Fibroblast of mammary gland (primary cell): ENCODE measurements around the gene MYRF.

Experiments used
- DNase-seq: peaks from one replicate; pipeline ENCODE4 v3.0.0-alpha.2; 2010; ENCODE audit warnings: low read depth
- H3K4me3 ChIP-seq: 2 replicates; pipeline ENCODE4 v1.5.1; 2011; ENCODE audit warnings: low read depth, mild to moderate bottlenecking, low read length, moderate library complexity; ENCODE audit not compliant: control insufficient read depth
- TF ChIP-seq, protein P1 (sequence below): conservative IDR thresholded peaks from 2 replicates; pipeline ENCODE4 v1.5.1; 2011; ENCODE audit warnings: low read depth, low read length, inconsistent platforms; ENCODE audit not compliant: control insufficient read depth, insufficient read depth

Gene MYRF

DNA sequence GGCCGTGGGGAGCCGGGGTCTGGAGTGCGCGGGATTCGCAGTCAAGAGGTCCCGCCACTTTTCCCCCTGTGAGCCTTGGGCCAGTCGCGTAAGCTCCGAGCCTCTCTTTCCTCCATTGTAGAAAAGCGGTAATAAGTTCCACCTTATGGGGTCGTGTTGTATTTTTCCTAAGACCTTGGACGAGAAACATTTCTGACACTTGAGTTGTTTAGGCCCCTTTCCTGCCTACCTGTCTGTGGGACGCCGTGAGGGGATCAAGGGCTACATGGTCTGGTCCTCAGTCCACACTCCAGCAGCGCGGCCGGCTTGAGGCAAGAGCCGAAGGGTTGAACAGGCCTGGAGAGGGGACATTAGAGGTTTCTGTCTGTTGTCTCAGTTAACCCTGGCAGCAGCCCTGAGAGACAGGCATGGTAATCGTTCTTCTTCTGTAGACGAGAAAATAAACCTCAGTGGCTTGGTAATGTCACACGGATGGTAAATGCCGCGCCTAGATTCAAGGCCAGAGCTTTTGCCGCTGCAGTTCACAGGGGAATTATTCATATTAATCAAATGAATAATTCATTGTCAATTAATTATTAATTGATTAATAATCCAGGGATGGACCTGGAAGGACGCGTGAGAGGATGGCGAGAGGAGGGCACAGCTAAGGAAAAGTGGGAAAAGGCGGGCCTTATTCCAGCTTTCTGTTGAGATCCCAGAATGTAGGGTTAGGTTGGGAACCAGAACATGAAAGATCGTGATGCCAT, 40.8 kb downstream of the MYRF start:
- TF ChIP-seq, protein P1, sequence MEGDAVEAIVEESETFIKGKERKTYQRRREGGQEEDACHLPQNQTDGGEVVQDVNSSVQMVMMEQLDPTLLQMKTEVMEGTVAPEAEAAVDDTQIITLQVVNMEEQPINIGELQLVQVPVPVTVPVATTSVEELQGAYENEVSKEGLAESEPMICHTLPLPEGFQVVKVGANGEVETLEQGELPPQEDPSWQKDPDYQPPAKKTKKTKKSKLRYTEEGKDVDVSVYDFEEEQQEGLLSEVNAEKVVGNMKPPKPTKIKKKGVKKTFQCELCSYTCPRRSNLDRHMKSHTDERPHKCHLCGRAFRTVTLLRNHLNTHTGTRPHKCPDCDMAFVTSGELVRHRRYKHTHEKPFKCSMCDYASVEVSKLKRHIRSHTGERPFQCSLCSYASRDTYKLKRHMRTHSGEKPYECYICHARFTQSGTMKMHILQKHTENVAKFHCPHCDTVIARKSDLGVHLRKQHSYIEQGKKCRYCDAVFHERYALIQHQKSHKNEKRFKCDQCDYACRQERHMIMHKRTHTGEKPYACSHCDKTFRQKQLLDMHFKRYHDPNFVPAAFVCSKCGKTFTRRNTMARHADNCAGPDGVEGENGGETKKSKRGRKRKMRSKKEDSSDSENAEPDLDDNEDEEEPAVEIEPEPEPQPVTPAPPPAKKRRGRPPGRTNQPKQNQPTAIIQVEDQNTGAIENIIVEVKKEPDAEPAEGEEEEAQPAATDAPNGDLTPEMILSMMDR: no peak
- DNase-seq: peak; percentile 8
- peak overlapping the region; percentile 94 for H3K4me3 ChIP-seq

DNA sequence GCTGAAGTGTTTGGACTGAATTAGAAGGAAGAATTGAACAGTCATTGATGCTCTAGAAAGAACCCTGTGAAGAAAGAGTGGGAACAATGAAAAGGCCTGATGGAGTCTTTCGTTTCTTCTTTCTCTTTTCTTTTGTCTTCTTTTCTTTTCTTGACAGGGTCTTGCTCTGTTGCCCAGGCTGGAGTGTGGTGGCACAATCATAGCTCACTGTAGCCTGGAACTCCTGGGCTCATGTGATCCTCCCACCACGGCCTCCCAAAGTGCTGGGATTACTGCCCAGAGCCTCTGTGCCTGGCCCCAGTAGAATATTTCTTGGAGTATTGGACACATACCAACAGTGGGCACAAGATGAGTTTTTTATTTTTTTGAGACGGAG, 41.4 kb downstream of the MYRF start:
- DNase-seq: no peak
- TF ChIP-seq, protein P1: no peak
- peak overlapping the region; percentile 94 for H3K4me3 ChIP-seq

DNA sequence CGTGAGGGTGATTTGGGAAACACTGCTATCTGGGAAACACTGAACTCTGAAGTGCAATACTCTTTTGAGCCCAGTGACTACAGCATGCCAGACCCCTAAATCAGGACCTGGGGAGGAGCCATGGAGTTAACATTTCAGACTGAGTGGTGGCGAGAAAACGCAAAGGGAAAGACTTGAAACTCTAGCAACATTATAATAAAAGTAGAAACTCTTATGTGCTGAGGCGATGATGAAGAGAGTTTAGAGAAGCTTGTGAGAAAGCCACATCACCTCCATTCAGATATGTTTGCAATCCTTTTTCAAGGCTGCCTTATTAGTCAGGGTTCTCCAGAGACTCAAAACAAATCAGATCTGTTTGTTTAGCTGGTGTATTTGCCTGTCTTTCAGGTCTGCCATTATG, 42.1 kb downstream of the MYRF start:
- TF ChIP-seq, protein P1: no peak
- no peak overlapping the region for H3K4me3 ChIP-seq
- peak; percentile 10 for DNase-seq

DNA sequence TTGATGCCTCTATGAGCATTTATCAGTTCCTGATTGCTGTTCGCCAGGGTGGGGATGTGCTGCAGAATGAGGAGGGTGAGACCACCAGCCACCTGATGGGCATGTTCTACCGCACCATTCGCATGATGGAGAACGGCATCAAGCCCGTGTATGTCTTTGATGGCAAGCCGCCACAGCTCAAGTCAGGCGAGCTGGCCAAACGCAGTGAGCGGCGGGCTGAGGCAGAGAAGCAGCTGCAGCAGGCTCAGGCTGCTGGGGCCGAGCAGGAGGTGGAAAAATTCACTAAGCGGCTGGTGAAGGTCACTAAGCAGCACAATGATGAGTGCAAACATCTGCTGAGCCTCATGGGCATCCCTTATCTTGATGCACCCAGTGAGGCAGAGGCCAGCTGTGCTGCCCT, 43.0 kb downstream of the MYRF start:
- TF ChIP-seq, protein P1: no peak
- no peak overlapping the region for H3K4me3 ChIP-seq
- DNase-seq: no peak

DNA sequence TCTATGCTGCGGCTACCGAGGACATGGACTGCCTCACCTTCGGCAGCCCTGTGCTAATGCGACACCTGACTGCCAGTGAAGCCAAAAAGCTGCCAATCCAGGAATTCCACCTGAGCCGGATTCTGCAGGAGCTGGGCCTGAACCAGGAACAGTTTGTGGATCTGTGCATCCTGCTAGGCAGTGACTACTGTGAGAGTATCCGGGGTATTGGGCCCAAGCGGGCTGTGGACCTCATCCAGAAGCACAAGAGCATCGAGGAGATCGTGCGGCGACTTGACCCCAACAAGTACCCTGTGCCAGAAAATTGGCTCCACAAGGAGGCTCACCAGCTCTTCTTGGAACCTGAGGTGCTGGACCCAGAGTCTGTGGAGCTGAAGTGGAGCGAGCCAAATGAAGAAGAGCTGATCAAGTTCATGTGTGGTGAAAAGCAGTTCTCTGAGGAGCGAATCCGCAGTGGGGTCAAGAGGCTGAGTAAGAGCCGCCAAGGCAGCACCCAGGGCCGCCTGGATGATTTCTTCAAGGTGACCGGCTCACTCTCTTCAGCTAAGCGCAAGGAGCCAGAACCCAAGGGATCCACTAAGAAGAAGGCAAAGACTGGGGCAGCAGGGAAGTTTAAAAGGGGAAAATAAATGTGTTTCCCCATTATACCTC, 43.6 kb downstream of the MYRF start:
- H3K4me3 ChIP-seq: no peak overlapping the region
- TF ChIP-seq, protein P1: no peak
- no peak for DNase-seq

DNA sequence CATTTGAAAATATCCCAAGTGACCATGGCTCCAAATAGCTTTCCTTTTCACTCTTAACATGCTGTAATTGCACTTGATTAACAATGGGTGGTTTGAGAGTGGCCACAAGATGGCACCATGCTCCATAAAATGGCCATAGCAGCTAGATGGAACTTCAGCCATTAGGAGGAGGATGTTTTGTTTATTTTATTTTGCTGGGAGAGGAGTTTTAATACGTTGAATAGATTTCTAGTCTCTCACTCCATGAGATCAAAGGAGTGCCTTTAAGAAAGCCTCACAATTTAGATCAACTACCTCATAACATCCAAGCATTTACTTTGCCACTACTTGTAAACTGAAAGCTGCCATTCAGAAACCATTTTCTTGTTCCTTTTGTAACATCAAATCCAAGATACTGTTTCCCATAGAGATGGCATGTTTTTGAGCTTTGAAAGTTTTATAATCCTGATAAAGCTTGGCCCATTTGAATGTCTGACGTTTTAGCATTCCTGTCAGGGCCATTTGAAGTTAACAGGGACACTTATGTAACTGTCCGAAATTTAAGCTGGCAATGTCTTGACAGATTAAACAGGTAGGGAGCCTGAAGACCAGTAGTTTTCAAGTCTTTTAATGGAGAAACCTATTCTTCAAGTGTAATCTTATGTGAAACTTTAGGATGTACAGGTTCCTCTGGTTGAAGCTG, 45.0 kb downstream of the MYRF start:
- H3K4me3 ChIP-seq: no peak overlapping the region
- peak; percentile 87 for DNase-seq
- TF ChIP-seq, protein P1: peak; percentile 88
